Lower lobe of right lung (tissue), 2 donors: Measurements from ENCODE around the gene LKAAEAR1. TPM values are rescaled to one million over a fixed set of nuclear protein-coding genes. Genes with fewer than 3 reads are reported as not detected.

Source experiments
- ATAC-seq, 2 donors: fragments of 200-7000 bp; cut with Tn5 transposase; one replicate each; pipeline ENCODE4 v1.9.1; 2020 to 2022; ENCODE audit warnings: mild to moderate bottlenecking in 2 of 2, moderate library complexity in 2 of 2
- DNase-seq: peaks from one replicate; pipeline ENCODE4 v3.0.0-alpha.2; 2020
- H3K27ac ChIP-seq: fragments of 200-600 bp; one replicate; pipeline ENCODE4 v1.8.0; 2022
- H3K27me3 ChIP-seq: fragments of 200-600 bp; one replicate; pipeline ENCODE4 v1.8.0; 2022; ENCODE audit warnings: low read depth
- H3K36me3 ChIP-seq: fragments of 200-600 bp; one replicate; pipeline ENCODE4 v1.8.0; 2022; ENCODE audit warnings: mild to moderate bottlenecking
- H3K4me1 ChIP-seq: fragments of 200-600 bp; one replicate; pipeline ENCODE4 v1.8.0; 2022
- H3K4me3 ChIP-seq: fragments of 200-600 bp; one replicate; pipeline ENCODE4 v1.8.0; 2022; ENCODE audit warnings: mild to moderate bottlenecking
- H3K9me3 ChIP-seq: fragments of 200-600 bp; one replicate; pipeline ENCODE4 v1.8.0; 2022
- intact Hi-C: fragments of 100-400 bp; cut with DNase I; formaldehyde crosslinking; loops from one replicate; pipeline ENCODE4 v1.11.0; 2022
- total RNA-seq: library from RNA; stranded (reverse); fragmentation: NEBNext Ultra II Directional; extraction: Animal tissue kit (Norgen Biotek cat#: 25700); gene quantifications from one replicate; pipeline ENCODE4 v1.2.1, GENCODE V29; 2021
- TF ChIP-seq, protein P1 (sequence below): fragments of 200-600 bp; IDR thresholded peaks from one replicate; pipeline ENCODE4 v1.8.0; 2022; ENCODE audit warnings: antibody characterized with exemption, mild to moderate bottlenecking
- donor health status: DM: no; HTN: yes; CAD: no; lungs with severe emphysema.

Gene LKAAEAR1
- total RNA-seq, 1 donor from 2014 or later = 0.97 TPM

GRCh38 chr20:64058536-64058935, 25.7 kb downstream of the LKAAEAR1 start:
- TF ChIP-seq, protein P1, sequence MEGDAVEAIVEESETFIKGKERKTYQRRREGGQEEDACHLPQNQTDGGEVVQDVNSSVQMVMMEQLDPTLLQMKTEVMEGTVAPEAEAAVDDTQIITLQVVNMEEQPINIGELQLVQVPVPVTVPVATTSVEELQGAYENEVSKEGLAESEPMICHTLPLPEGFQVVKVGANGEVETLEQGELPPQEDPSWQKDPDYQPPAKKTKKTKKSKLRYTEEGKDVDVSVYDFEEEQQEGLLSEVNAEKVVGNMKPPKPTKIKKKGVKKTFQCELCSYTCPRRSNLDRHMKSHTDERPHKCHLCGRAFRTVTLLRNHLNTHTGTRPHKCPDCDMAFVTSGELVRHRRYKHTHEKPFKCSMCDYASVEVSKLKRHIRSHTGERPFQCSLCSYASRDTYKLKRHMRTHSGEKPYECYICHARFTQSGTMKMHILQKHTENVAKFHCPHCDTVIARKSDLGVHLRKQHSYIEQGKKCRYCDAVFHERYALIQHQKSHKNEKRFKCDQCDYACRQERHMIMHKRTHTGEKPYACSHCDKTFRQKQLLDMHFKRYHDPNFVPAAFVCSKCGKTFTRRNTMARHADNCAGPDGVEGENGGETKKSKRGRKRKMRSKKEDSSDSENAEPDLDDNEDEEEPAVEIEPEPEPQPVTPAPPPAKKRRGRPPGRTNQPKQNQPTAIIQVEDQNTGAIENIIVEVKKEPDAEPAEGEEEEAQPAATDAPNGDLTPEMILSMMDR = no peak
- H3K27ac ChIP-seq = peak overlapping the region; percentile 87
- H3K36me3 ChIP-seq = no peaks in the 10 kb centered on the region
- H3K27me3 ChIP-seq = peaks cover 28% of the 10 kb centered on the region
- no peak overlapping the region for H3K4me3 ChIP-seq
- ATAC-seq (no peak), DNase-seq (no peak)
- peaks cover 48% of the 10 kb centered on the region for H3K4me1 ChIP-seq
- intact Hi-C loops = no loop called here
- H3K9me3 ChIP-seq = no peaks in the 10 kb centered on the region

- Histone ChIP-seq H3K4me1 (peaks cover 49% of the 10 kb centered on the region), H3K4me3 (peak overlapping the region; percentile 41), H3K9me3 (no peaks in the 10 kb centered on the region), H3K27me3 (peaks cover 28% of the 10 kb centered on the region), H3K36me3 (no peaks in the 10 kb centered on the region), H3K27ac (peak overlapping the region; percentile 87)
- TF ChIP-seq, protein P1 = peak; percentile 91
- intact Hi-C loops = no loop called here
- DNase-seq (peak; percentile 84), ATAC-seq (peak; percentile 76 to 77)
Measured at GRCh38 chr20:64057628-64058498, 26.3 kb downstream of the LKAAEAR1 start.

DNA sequence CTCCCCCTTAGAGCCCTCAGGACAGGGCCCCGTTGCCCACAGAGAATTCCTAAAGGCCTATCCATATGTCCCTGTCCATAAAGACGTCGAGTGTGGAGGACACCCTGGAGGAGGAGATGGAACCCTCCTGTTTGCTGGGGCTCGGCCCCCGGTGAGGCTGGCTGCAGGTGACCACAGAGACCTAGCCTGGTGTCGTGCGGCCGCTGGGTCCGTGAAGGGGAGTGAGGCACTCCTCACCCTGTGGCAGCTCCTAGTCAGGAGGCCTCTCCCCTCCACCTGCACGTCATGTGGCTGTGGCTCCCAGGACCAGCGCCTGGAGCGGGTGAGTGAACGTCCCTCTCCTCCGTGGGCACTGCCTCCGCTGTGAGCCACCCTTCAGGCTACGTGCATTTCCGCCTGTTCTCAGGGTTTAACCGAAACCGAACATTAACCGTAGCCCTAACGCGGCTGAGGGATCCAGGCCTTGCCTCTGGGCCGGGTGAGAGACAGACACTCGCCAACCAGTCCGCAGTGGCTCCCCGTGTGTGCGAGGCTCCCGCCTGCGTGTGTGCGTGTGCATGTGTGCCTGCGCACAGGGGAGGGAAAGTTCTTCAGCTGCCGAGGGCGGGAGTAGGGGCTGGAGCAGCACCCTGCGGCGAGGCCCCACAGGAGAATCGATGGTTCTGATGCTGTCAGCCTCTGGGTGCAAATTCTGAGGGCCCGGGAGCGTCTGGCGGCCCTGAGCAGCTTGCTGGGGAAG, 27.1 kb downstream of the LKAAEAR1 start:
- Histone ChIP-seq H3K4me1 (peaks cover 50% of the 10 kb centered on the region), H3K36me3 (no peaks in the 10 kb centered on the region), H3K27ac (peak overlapping the region; percentile 87), H3K4me3 (peak overlapping the region; percentile 41), H3K27me3 (peaks cover 34% of the 10 kb centered on the region), H3K9me3 (no peaks in the 10 kb centered on the region)
- TF ChIP-seq, protein P1 = no peak
- ATAC-seq (no peak), DNase-seq (peak; percentile 45)
- intact Hi-C loops = no loop called here

DNA sequence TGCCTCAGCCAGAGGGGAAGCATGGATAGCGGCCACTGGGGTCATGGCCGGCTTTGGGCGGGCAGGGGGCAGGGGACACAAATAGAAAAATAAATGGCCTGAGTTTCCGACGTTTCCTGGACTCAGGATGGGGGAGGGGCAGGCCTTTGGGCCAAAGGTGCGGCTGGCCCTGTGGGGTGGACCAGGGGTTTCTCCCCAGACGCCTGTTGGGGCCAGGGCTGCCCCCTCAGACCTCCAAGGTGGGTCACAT, 27.6 kb downstream of the LKAAEAR1 start:
- Histone ChIP-seq H3K9me3 (no peaks in the 10 kb centered on the region), H3K27me3 (peaks cover 39% of the 10 kb centered on the region), H3K36me3 (no peaks in the 10 kb centered on the region), H3K4me1 (peaks cover 50% of the 10 kb centered on the region), H3K4me3 (peak overlapping the region; percentile 41), H3K27ac (peak overlapping the region; percentile 87)
- DNase-seq (no peak), ATAC-seq (no peak)
- TF ChIP-seq, protein P1 = no peak
- intact Hi-C loops = no loop called here

- TF ChIP-seq, protein P1 = no peak
- ATAC-seq = peak; percentile 14 to 31
- peaks cover 44% of the 10 kb centered on the region for H3K27me3 ChIP-seq
- H3K4me3 ChIP-seq = peak overlapping the region; percentile 41
- peak overlapping the region; percentile 87 for H3K27ac ChIP-seq
- intact Hi-C loops = no loop called here
- DNase-seq = peak; percentile 68
- no peaks in the 10 kb centered on the region for H3K9me3 ChIP-seq
- peaks cover 50% of the 10 kb centered on the region for H3K4me1 ChIP-seq
- H3K36me3 ChIP-seq = no peaks in the 10 kb centered on the region
Measured at GRCh38 chr20:64055893-64056638, 28.1 kb downstream of the LKAAEAR1 start.
